ENCODE measurements around the gene MPND. TPM values are rescaled to one million over a fixed set of nuclear protein-coding genes. Genes with fewer than 3 reads are reported as not detected.

The MPND gene
- total and polyA plus RNA-seq, 11 donors: 8.2 to 23.7 (median 19.0) TPM

DNA sequence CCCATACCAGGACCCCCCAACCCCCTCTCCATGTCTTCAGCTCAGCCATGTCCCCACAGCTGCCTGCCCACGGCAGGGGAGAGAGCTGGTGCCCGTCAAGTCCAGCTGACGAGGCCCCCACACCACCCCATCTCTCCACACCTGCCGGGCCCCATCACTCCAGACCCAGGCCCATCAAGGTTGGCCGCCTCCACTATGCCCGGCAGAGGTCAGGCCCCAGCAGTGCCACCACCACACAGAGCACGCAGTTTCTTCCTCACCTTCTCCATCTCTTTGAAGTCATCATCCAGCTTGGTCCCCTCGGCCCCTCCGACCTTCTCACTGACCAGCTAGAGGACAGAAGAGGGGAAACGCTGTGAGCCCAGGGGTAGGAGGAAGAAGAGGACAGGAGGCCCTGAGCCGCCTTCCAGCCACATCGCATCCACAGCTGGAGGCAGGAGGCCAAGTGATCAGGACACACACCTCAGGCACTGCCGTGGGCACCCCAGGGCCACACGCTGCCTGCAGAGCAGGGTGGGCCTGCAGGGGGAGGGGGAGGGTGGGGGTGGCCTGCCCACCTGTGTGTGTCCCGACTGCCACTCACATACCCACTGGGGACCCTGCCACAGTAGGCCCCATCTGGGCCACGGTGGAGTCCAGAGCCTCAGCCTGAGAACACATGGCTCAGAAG lies 23.4 kb downstream of the MPND start:
- H3K36me3 ChIP-seq: peaks cover 0 to 60% (median 39%) of the 10 kb centered on the region in 9 donors

GRCh38 chr19:4367336-4367723 lies 24.0 kb downstream of the MPND start:
- DNase-seq (no peak), ATAC-seq (no peak)
- TF ChIP-seq POLR2A (IDR thresholded peaks at IDR 0.05): no peak
- TF ChIP-seq, protein P1, sequence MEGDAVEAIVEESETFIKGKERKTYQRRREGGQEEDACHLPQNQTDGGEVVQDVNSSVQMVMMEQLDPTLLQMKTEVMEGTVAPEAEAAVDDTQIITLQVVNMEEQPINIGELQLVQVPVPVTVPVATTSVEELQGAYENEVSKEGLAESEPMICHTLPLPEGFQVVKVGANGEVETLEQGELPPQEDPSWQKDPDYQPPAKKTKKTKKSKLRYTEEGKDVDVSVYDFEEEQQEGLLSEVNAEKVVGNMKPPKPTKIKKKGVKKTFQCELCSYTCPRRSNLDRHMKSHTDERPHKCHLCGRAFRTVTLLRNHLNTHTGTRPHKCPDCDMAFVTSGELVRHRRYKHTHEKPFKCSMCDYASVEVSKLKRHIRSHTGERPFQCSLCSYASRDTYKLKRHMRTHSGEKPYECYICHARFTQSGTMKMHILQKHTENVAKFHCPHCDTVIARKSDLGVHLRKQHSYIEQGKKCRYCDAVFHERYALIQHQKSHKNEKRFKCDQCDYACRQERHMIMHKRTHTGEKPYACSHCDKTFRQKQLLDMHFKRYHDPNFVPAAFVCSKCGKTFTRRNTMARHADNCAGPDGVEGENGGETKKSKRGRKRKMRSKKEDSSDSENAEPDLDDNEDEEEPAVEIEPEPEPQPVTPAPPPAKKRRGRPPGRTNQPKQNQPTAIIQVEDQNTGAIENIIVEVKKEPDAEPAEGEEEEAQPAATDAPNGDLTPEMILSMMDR (IDR thresholded peaks at IDR 0.05): no peak
- intact Hi-C loops (cut with DNase I): no loop called here
- Histone ChIP-seq H3K27me3 (no peaks in the 10 kb centered on the region), H3K9me3 (no peaks in the 10 kb centered on the region), H3K36me3 (peaks cover 0 to 54% (median 34%) of the 10 kb centered on the region in 9 donors), H3K27ac (peak overlapping the region in 3 of 12 donors; percentile 67 to 94 (median 69)), H3K4me3 (no peak overlapping the region), H3K4me1 (peaks cover 0 to 54% (median 46%) of the 10 kb centered on the region in 12 donors)
- 81 to 93% (median 91%) methylated on average over 10 of the region's 10 CpGs for WGBS, 4 donors

More for the DNA sequence above, 23.4 kb downstream of the MPND start:
- TF ChIP-seq, protein P1 (IDR thresholded peaks at IDR 0.05): no peak
- no peak for TF ChIP-seq POLR2A (IDR thresholded peaks at IDR 0.05)
- peak overlapping the region in 1 of 12 donors; percentile 94 for H3K27ac ChIP-seq
- ATAC-seq (no peak), DNase-seq (no peak)
- H3K4me3 ChIP-seq: no peak overlapping the region
- 87 to 92% (median 90%) methylated on average over 14 to 16 of the region's 16 CpGs for WGBS, 4 donors
- peaks cover 0 to 49% (median 42%) of the 10 kb centered on the region in 12 donors for H3K4me1 ChIP-seq
- intact Hi-C loops (cut with DNase I): no loop called here
- H3K9me3 ChIP-seq: no peaks in the 10 kb centered on the region
- H3K27me3 ChIP-seq: no peaks in the 10 kb centered on the region

DNA sequence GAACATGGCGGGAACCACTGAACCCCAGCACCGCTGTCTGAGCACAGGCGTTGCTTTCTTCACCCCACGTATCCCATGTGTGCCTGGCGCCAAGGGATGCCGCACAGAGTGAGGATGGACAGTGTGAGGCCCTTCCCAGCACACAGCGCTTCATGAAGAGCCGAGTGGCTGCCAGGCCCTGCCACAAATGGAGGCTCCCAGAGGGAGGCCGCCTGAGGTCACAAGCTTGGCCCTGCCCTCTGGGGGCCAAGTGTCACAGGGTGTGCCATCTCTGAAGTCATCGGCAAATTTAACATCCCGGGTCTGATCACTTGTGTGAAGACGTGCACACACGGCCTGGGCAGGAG lies 24.4 kb downstream of the MPND start:
- peak in 1 of 4 donors; percentile 2 for ATAC-seq
- no peaks in the 10 kb centered on the region for H3K27me3 ChIP-seq
- WGBS, 4 donors: 67 to 73% (median 70%) methylated on average over 8 to 13 of the region's 13 CpGs
- TF ChIP-seq POLR2A (IDR thresholded peaks at IDR 0.05): no peak
- TF ChIP-seq, protein P1 (IDR thresholded peaks at IDR 0.05): no peak
- H3K4me3 ChIP-seq: no peak overlapping the region
- intact Hi-C loops (cut with DNase I): loop anchor here in 1 of 10 donors (2.0 kb wide), 1 partner anchor 33 kb away; the partner anchor contains the start of gene SH3GL1
- H3K9me3 ChIP-seq: no peaks in the 10 kb centered on the region
- no peak for DNase-seq
- H3K4me1 ChIP-seq: peaks cover 2 to 58% (median 50%) of the 10 kb centered on the region in 12 donors
- peak overlapping the region in 7 of 12 donors; percentile 58 to 94 (median 72) for H3K27ac ChIP-seq
- peaks cover 0 to 50% (median 30%) of the 10 kb centered on the region in 9 donors for H3K36me3 ChIP-seq

- ATAC-seq (peak in 3 of 4 donors; percentile 2 to 13 (median 11)), DNase-seq (peak in 1 of 5 donors; percentile 36)
- Histone ChIP-seq H3K4me3 (peak overlapping the region in 3 of 12 donors; percentile 31 to 50 (median 47)), H3K27me3 (no peaks in the 10 kb centered on the region), H3K36me3 (peaks cover 0 to 45% (median 25%) of the 10 kb centered on the region in 9 donors), H3K4me1 (peaks cover 4 to 63% (median 55%) of the 10 kb centered on the region in 12 donors), H3K9me3 (no peaks in the 10 kb centered on the region), H3K27ac (peak overlapping the region; percentile 2 to 94 (median 73))
- WGBS, 4 donors: 40 to 48% (median 45%) methylated on average over 16 to 19 of the region's 19 CpGs
- TF ChIP-seq POLR2A (IDR thresholded peaks at IDR 0.05): no peak
- TF ChIP-seq, protein P1 (IDR thresholded peaks at IDR 0.05): no peak
- intact Hi-C loops (cut with DNase I): loop anchor here in 1 of 10 donors (2.0 kb wide), 1 partner anchor 33 kb away; the partner anchor contains the start of gene SH3GL1
Measured at GRCh38 chr19:4368128-4368820, 24.9 kb downstream of the MPND start.

Data from heart left ventricle (tissue), 16 donors.